ENCODE data around the gene PCDHA7. TPM values are rescaled to one million over a fixed set of nuclear protein-coding genes. Genes with fewer than 3 reads are reported as not detected.
"Not testable (repeated sequence)": the region's sequence is repeated elsewhere in the genome, so short reads cannot be mapped to it uniquely, and the experiment has no call there.

Gene PCDHA7
- polyA plus RNA-seq, 1 experiment = 0.09 TPM

DNA sequence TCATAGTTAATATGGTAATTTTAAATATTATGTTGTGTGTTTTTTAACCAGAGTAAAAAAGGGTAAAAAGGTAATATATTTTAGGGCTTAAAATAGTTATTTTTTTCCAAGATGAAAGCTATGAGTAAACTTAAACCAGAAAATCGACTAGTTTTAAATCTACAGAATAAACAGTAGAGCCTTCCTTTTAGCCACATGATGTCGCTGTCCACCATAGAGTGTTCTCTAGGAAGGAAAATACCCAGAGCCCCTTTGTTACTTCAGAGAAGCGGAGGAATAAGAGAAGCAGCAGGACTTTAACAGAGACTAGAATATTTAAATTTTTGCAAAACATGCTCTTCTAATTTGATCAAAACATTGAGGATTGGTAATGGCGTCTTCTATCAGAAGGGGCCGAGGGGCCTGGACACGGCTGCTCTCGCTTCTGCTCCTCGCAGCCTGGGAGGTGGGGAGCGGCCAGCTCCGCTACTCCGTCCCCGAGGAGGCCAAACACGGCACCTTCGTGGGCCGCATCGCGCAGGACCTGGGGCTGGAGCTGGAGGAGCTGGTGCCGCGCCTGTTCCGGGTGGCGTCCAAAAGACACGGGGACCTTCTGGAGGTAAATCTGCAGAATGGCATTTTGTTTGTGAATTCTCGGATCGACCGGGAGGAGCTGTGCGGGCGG, 39.3 kb upstream of the PCDHA7 start, which contains the start of gene PCDHA2:
Gene PCDHA2, plus strand, starts transcription at position 258 of the 664 bp plus-strand sequence.
- peaks cover 19% of the 10 kb centered on the region for H3K9me3 ChIP-seq (ENCODE audit: control insufficient read depth, insufficient read depth, low read length)
- DNase-seq (ENCODE audit: low read depth, low spot score) = no peak
- ChIA-PET POLR2A (no interaction called here), CTCF (no interaction called here)
- no peak within 1 kb of the TSS for H3K4me3 ChIP-seq (ENCODE audit: low read depth, low read length)
- TF ChIP-seq, protein P1, sequence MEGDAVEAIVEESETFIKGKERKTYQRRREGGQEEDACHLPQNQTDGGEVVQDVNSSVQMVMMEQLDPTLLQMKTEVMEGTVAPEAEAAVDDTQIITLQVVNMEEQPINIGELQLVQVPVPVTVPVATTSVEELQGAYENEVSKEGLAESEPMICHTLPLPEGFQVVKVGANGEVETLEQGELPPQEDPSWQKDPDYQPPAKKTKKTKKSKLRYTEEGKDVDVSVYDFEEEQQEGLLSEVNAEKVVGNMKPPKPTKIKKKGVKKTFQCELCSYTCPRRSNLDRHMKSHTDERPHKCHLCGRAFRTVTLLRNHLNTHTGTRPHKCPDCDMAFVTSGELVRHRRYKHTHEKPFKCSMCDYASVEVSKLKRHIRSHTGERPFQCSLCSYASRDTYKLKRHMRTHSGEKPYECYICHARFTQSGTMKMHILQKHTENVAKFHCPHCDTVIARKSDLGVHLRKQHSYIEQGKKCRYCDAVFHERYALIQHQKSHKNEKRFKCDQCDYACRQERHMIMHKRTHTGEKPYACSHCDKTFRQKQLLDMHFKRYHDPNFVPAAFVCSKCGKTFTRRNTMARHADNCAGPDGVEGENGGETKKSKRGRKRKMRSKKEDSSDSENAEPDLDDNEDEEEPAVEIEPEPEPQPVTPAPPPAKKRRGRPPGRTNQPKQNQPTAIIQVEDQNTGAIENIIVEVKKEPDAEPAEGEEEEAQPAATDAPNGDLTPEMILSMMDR (IDR thresholded peaks at IDR 0.05; ENCODE audit: low read depth, low read length) = no peak
- no peaks in the 10 kb centered on the region for H3K27me3 ChIP-seq (ENCODE audit: control insufficient read depth, insufficient read depth, low read length)
- H3K27ac ChIP-seq (ENCODE audit: low read depth, low read length) = no peak within 1 kb of the TSS

DNA sequence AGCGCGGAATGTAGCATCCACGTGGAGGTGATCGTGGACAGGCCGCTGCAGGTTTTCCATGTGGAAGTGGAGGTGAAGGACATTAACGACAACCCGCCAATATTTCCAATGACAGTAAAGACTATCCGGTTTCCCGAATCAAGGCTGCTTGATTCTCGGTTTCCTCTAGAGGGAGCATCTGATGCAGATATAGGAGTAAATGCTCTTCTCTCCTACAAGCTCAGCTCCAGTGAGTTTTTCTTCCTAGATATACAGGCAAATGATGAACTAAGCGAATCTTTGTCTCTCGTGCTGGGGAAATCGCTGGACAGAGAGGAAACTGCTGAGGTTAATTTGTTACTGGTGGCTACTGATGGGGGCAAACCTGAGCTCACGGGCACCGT, 38.8 kb upstream of the PCDHA7 start:
- ChIA-PET CTCF (no interaction called here), POLR2A (no interaction called here)
- Histone ChIP-seq H3K9me3 (ENCODE audit: control insufficient read depth, insufficient read depth, low read length) (peaks cover 19% of the 10 kb centered on the region), H3K4me3 (ENCODE audit: low read depth, low read length) (no peak overlapping the region), H3K27me3 (ENCODE audit: control insufficient read depth, insufficient read depth, low read length) (no peaks in the 10 kb centered on the region), H3K27ac (ENCODE audit: low read depth, low read length) (no peak overlapping the region)
- TF ChIP-seq, protein P1 (IDR thresholded peaks at IDR 0.05; ENCODE audit: low read depth, low read length) = 0 out of 2 replicates have a peak, but pooled peaks have one; percentile 5
- no peak for DNase-seq (ENCODE audit: low read depth, low spot score)

DNA sequence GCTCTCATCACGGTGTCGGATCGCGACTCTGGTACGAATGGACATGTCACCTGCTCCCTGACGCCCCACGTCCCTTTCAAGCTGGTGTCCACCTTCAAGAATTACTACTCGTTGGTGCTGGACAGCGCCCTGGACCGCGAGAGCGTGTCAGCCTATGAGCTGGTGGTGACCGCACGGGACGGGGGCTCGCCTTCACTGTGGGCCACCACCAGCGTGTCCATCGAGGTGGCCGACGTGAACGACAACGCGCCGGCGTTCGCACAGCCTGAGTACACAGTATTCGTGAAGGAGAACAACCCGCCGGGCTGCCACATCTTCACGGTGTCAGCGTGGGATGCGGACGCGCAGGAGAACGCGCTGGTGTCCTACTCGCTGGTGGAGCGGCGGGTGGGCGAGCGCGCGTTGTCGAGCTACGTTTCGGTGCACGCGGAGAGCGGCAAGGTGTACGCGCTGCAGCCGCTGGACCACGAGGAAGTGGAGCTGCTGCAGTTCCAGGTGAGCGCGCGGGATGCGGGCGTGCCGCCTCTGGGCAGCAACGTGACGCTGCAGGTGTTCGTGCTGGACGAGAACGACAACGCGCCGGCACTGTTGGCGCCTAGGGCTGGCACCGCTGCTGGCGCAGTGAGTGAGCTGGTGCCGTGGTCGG, 37.9 kb upstream of the PCDHA7 start:
- H3K9me3 ChIP-seq (ENCODE audit: control insufficient read depth, insufficient read depth, low read length) = peaks cover 21% of the 10 kb centered on the region
- H3K27me3 ChIP-seq (ENCODE audit: control insufficient read depth, insufficient read depth, low read length); DNase-seq (ENCODE audit: low read depth, low spot score); CTCF ChIA-PET; H3K4me3 ChIP-seq (ENCODE audit: low read depth, low read length); POLR2A ChIA-PET; H3K27ac ChIP-seq (ENCODE audit: low read depth, low read length): not testable (repeated sequence)

DNA sequence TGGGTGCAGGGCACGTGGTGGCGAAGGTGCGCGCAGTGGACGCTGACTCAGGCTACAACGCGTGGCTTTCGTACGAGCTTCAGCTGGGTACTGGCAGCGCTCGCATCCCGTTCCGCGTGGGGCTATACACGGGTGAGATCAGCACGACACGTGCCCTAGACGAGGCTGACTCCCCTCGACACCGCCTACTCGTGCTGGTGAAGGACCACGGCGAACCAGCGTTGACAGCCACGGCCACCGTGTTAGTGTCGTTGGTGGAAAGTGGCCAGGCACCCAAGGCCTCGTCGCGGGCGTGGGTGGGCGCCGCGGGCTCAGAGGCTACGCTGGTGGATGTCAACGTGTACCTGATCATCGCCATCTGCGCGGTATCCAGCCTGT, 37.4 kb upstream of the PCDHA7 start:
- H3K4me3 ChIP-seq (ENCODE audit: low read depth, low read length) = no peak overlapping the region
- DNase-seq (ENCODE audit: low read depth, low spot score) = no peak
- POLR2A ChIA-PET = no interaction called here
- TF ChIP-seq, protein P1 (IDR thresholded peaks at IDR 0.05; ENCODE audit: low read depth, low read length) = no peak
- no peak overlapping the region for H3K27ac ChIP-seq (ENCODE audit: low read depth, low read length)
- no peaks in the 10 kb centered on the region for H3K27me3 ChIP-seq (ENCODE audit: control insufficient read depth, insufficient read depth, low read length)
- CTCF ChIA-PET = no interaction called here
- H3K9me3 ChIP-seq (ENCODE audit: control insufficient read depth, insufficient read depth, low read length) = peaks cover 25% of the 10 kb centered on the region

DNA sequence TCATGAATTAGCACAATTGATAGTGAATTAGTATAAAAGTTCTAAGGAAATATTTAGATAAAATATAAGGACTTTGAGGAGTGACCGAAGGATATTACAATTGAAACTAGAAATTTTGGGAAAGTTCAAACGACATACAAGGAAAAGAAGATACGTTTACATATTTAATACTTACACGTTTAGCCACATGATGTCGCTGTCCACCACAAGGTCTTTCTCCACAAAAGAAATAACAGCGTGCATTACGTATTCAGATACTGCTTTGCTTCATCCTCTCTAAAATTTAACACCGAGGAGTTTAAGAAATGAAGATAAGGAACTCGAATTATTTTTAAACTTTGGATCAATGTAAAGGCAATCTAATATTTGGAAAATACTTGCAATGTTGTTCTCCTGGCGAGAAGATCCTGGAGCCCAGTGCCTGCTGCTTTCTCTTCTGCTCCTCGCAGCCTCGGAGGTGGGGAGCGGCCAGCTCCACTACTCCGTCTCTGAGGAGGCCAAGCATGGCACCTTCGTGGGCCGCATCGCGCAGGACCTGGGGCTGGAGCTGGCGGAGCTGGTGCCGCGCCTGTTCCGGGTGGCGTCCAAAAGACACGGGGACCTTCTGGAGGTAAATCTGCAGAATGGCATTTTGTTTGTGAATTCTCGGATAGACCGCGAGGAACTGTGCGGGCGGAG, 33.1 kb upstream of the PCDHA7 start, which contains the start of gene PCDHA3:
Gene PCDHA3, plus strand, starts transcription at position 242 of the 678 bp plus-strand sequence.
- no peak within 1 kb of the TSS for H3K4me3 ChIP-seq (ENCODE audit: low read depth, low read length)

More for the DNA sequence above, 33.1 kb upstream of the PCDHA7 start, which contains the start of gene PCDHA3:
- POLR2A ChIA-PET = no interaction called here
- DNase-seq (ENCODE audit: low read depth, low spot score) = no peak
- Histone ChIP-seq H3K27ac (ENCODE audit: low read depth, low read length) (no peak within 1 kb of the TSS), H3K9me3 (ENCODE audit: control insufficient read depth, insufficient read depth, low read length) (peaks cover 35% of the 10 kb centered on the region), H3K27me3 (ENCODE audit: control insufficient read depth, insufficient read depth, low read length) (no peaks in the 10 kb centered on the region)
- TF ChIP-seq, protein P1 (IDR thresholded peaks at IDR 0.05; ENCODE audit: low read depth, low read length) = no peak; the same call in 1 of the 2 replicates
- CTCF ChIA-PET = no interaction called here
